PFSK-1 (cell line): ENCODE measurements around the gene DNAL1.

Experiments
- FOXP2 ChIP-seq: optimal IDR thresholded peaks from 2 replicates; pipeline ENCODE3; 2011; ENCODE audit warnings: borderline replicate concordance, control low read depth, inconsistent platforms; ENCODE audit not compliant: insufficient read depth; ENCODE audit errors: extremely low read length, extremely low read depth
- POLR2AphosphoS5 ChIP-seq: IDR thresholded peaks from 2 replicates; pipeline ENCODE4 v1.6.1; 2012; ENCODE audit warnings: low read depth, mild to moderate bottlenecking, control low read depth, low read length, moderate library complexity
- SIN3A ChIP-seq: IDR thresholded peaks from 2 replicates; pipeline ENCODE4 v1.6.1; 2012; ENCODE audit warnings: mild to moderate bottlenecking, low read length, moderate library complexity, borderline replicate concordance; ENCODE audit not compliant: insufficient read depth
- TAF1 ChIP-seq: IDR thresholded peaks from 2 replicates; pipeline ENCODE4 v1.6.1; 2012; ENCODE audit warnings: low read length, control low read depth, borderline replicate concordance; ENCODE audit not compliant: insufficient read depth
- TF ChIP-seq, protein P1 (sequence below), 2 experiments: IDR thresholded peaks; 2 replicates each; pipeline versions ENCODE4 v1.6.1 to v1.8.0; 2011 to 2012; ENCODE audit warnings: low read depth in 2 of 2, low read length in 2 of 2, control low read depth in 1 of 2, inconsistent platforms in 1 of 2, mild to moderate bottlenecking in 1 of 2, moderate library complexity in 1 of 2; ENCODE audit not compliant: insufficient read depth in 1 of 2

DNAL1 gene

GRCh38 chr14:73696466-73697400 is 51.9 kb downstream of the DNAL1 start:
- TF ChIP-seq POLR2AphosphoS5: no peak

DNA sequence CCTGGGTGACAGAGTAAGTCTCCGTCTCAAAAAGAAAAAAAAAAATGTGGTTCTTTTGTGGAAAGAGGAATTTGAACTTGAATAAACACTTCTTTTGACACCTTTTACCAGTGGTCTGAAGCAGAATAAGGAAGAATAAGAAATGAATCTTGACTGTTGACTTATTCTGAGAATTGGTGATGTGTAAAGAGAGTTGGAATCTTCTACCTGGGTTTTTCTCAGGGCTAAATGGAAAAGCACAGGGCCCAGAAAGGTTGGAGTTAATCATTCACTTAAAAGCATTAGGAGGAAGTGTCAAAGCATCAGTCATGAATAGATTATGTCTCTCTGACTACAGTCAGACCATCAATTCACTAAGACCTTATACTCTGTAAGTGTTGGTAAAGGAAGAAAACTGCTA is 55.5 kb downstream of the DNAL1 start:
- TF ChIP-seq POLR2AphosphoS5 (no peak), TAF1 (no peak), SIN3A (no peak), FOXP2 (no peak)
- TF ChIP-seq, protein P1, sequence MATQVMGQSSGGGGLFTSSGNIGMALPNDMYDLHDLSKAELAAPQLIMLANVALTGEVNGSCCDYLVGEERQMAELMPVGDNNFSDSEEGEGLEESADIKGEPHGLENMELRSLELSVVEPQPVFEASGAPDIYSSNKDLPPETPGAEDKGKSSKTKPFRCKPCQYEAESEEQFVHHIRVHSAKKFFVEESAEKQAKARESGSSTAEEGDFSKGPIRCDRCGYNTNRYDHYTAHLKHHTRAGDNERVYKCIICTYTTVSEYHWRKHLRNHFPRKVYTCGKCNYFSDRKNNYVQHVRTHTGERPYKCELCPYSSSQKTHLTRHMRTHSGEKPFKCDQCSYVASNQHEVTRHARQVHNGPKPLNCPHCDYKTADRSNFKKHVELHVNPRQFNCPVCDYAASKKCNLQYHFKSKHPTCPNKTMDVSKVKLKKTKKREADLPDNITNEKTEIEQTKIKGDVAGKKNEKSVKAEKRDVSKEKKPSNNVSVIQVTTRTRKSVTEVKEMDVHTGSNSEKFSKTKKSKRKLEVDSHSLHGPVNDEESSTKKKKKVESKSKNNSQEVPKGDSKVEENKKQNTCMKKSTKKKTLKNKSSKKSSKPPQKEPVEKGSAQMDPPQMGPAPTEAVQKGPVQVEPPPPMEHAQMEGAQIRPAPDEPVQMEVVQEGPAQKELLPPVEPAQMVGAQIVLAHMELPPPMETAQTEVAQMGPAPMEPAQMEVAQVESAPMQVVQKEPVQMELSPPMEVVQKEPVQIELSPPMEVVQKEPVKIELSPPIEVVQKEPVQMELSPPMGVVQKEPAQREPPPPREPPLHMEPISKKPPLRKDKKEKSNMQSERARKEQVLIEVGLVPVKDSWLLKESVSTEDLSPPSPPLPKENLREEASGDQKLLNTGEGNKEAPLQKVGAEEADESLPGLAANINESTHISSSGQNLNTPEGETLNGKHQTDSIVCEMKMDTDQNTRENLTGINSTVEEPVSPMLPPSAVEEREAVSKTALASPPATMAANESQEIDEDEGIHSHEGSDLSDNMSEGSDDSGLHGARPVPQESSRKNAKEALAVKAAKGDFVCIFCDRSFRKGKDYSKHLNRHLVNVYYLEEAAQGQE (IDR thresholded peaks at IDR 0.05; ENCODE audit: insufficient read depth in 1 of 2, low read depth in 2 of 2, low read length in 2 of 2): no peak

DNA sequence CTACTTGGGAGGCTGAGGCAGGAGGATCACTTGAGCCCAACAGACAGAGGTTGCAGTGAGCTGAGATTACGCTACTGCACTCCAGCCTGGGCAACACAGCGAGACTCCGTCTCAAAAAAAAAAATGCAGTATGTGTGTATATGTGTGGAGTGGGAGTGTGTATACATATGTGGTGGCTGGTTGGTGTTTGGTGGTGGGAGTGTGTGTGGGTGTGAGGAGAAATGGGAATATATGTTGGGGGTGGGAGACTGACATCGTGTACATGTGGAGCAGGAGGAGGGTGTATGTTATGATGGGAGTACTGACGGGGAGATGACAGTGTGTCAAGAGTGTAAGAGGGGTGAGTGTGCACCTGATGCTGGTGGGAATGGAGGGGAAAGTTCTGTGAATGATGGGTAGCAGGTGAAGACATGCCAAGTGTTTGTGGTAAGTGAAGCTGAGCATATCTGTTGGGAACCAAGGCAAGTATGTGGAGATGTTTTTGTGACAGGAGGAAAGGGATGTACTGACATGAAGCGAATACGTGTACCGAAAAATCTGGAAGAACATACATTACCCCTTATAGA is 65.2 kb downstream of the DNAL1 start:
- TF ChIP-seq TAF1 (no peak), POLR2AphosphoS5 (no peak), FOXP2 (no peak), SIN3A (no peak)
- TF ChIP-seq, protein P1 (IDR thresholded peaks at IDR 0.05; ENCODE audit: insufficient read depth in 1 of 2, low read depth in 2 of 2, low read length in 2 of 2): no peak

DNA sequence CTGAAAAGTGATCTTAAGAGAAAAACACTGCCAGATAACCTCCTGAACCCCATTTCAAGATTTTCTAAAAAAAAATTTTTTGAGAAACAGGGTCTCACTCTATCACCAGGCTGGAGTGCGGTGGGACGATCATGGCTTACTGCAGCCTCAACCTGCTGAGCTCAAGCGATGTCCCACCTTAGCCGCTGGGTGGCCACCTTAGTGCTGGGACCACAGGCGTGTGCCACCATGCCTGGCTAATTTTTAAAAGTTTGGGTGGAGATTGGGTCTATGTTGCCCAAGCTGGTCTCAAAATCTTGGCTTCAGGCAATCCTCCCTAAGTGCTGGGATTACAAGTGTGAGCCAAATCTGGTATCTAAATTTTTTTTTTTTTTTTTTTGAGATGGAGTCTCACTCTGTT is 66.0 kb downstream of the DNAL1 start:
- TF ChIP-seq, protein P1 (IDR thresholded peaks at IDR 0.05; ENCODE audit: insufficient read depth in 1 of 2, low read depth in 2 of 2, low read length in 2 of 2): no peak
- TF ChIP-seq TAF1 (no peak), SIN3A (no peak), FOXP2 (no peak), POLR2AphosphoS5 (no peak)

DNA sequence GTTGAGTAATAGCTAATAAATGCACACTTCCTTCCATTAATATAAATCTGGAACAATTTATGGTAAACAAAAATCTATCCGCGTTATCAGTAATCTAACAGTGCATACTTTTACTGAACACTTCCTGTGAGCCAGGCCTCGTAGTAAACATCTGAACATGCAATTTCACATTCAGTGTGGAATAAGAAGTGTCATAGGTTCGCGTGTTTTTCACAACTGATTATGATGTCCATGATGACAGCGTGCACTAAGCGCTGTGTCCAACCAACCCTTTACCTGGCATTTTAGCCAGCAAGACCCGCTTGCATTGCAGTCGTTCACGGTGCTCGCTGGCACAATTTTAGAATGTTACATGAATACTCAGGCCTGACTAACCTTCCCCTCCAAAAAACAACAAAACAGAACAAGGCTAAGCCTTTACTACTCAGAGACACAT is 67.3 kb downstream of the DNAL1 start:
- TF ChIP-seq, protein P1 (IDR thresholded peaks at IDR 0.05; ENCODE audit: insufficient read depth in 1 of 2, low read depth in 2 of 2, low read length in 2 of 2): no peak
- TF ChIP-seq SIN3A (no peak), TAF1 (no peak), FOXP2 (no peak), POLR2AphosphoS5 (no peak)
